ENCODE data around the gene KLHDC7A.

- TF ChIP-seq GATA3 (IDR thresholded peaks at IDR 0.05; ENCODE audit: low read depth, low read length), result no peak
- TF ChIP-seq GATA2 (IDR thresholded peaks at IDR 0.05; ENCODE audit: low read depth, low read length), result no peak
Observed at GRCh38 chr1:18440385-18441226, 40.1 kb upstream of the KLHDC7A start.
